Fibroblast of peridontal ligament (primary cell): ENCODE results near the gene ZNF319.

Source experiments
- DNase-seq: peaks from one replicate; pipeline ENCODE4 v3.0.0-alpha.2; 2010; ENCODE audit errors: extremely low read depth

ZNF319 gene

GRCh38 chr16:57977418-57978069 lies 22.9 kb downstream of the ZNF319 start:
- no peak for DNase-seq

DNA sequence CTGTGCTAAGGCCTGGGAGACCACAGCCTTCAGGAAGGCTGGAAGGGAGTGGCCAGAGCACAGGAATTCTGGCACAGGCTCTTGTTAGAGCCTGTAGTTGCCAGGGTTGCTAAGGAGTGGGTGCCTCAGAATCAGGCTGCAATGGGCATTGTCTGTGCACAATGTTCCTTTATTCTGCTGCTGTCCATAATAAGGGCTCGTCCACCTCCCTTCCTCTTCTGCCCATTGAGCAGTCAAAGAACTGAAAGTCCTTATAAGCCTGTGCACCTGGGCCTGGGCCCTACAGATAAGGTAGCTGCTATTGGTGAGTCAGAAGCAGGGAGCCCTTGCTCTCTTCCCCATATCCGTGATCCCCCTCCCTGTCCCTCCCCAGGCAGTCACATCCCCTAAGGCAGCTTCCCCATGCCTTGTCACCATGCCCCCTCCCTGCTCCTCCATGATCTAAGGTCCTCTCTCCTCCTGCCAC lies 24.1 kb downstream of the ZNF319 start:
- DNase-seq = no peak

GRCh38 chr16:57972306-57972705 lies 28.2 kb downstream of the ZNF319 start:
- DNase-seq = no peak

- DNase-seq = no peak
These were observed 28.6 kb downstream of the ZNF319 start for GRCh38 chr16:57971848-57972247.

GRCh38 chr16:57970970-57971369 lies 29.5 kb downstream of the ZNF319 start, which contains the start of gene CNGB1:
CNGB1 (minus strand) TSS chr16:57971128; CDS start chr16:57967286, 3,842 bp downstream.
- no peak for DNase-seq

GRCh38 chr16:57970319-57970718 lies 30.2 kb downstream of the ZNF319 start:
- DNase-seq = no peak

DNA sequence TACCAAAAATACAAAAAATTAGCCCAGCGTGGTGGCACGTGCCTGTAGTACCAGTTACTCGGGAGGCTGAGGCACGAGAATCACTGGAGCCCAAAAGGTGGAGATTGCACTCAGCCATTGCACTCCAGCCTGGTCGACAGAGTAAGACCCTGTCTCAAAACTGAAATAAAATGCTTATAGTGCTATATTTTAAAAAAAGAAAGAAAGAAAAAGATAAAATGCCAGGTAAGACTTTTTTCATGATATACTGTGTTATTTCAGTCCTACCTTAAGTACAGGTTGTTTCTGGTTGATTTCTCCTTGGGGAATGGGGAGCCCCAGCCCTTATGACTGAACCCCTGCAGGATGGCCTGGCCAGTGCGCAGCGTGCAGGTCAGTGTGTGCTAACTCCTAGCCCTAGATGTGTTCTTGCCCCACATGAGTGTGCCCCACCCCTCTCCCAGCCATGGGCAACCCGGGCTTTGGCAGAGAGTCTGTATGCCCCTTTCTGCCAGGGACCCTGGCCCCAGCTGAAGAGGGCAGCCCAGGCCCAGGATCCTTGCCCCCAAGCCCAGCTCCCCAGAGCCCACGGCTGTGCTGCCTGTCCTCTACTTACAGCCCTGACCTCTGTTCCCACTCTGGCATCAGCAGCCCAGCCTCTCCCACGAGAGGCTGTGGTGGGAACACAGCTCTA lies 30.9 kb downstream of the ZNF319 start:
- no peak for DNase-seq

DNA sequence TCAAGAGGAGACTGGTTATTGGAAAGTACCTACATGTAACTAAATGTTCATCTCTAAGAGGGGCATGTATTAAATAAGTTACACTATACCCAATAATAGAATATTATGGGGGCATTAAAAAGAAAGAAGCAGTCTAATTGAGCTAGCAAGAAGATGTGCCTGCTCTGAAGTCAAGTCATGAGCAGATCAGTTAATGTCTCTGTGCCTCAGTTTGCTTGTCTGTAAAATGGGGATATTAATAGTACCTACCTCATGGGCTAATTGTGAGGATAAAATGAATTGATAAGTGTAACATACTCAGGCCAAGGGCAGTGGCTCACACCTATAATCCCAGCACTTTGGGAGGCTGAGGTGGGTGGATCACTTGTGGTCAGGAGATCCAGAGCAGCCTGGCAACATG lies 32.6 kb downstream of the ZNF319 start:
- no peak for DNase-seq

DNA sequence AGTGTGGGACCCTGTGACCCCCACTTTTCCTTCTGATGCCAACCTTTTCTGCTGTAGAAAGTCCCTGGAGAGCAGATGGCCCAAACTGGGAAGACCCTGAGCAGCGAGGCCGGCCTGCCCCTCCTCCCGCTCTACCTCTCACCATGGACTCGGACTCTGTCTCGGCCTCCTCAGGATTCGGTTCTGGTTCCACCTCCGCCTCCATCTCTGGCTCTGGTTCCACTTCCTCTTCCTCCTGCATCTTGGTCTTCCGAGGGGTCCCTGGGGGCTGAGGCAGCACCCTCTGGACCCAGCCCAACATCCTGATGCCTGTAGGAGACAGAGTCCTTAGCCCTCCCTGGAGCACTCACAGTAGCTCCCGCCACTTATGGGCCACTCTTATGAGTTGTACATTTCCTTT lies 33.5 kb downstream of the ZNF319 start:
- no peak for DNase-seq

- DNase-seq = peak; percentile 53
These were observed 34.2 kb downstream of the ZNF319 start for GRCh38 chr16:57966204-57966771.

- no peak for DNase-seq
These were observed 36.2 kb downstream of the ZNF319 start for GRCh38 chr16:57964157-57964700.

GRCh38 chr16:57962756-57963155 lies 37.7 kb downstream of the ZNF319 start:
- no peak for DNase-seq

DNA sequence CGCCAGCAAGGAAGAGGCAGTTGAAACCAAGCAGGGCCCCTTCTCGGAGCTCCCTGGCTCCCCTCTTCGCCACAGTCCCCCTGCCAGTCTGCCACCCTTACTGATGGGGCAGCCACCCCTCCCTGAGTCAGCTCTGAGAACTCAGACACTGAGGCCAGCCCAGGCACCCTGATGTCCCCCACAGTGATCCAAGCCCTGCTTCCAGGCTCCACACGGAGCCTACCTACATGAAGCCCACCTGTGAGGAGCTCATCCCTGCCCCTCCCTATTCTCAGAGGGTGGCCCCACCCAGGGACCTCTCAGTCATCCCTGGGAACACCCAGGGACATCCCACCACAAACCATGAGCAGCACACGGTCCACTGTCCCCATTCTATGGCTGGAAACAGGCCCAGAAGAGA lies 38.4 kb downstream of the ZNF319 start:
- no peak for DNase-seq

GRCh38 chr16:57961538-57961937 lies 38.9 kb downstream of the ZNF319 start:
- no peak for DNase-seq

DNA sequence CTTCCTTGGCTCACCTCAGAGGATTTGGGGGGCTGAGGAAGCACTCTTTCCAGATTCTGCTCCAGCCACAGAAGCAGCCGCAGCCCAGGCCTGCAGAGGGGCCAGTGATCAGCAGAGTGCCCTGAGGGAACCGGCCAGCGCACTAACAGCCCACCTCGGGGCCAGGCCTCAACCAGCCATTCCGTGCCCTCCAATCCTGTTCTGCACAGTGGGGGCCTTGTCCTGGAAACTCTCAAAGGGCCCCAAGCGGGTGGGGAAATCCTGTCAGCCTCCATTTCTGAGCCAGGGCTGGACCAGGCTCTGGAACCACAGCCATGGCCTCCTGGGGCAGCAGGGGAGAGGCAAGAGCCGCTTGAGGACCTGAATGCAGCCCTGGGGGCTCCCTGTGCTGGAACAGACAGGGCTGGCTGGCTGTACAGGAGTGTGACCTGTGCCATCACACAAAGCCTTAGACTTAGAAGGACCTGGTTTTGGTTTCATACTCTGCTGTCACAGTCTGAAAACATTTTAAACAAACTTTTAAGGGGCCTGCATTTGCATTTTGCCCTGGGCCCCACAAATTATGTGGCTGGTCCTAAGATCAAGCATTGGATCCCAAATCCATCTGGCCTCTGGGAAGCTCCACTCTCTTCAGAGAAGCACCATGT lies 39.5 kb downstream of the ZNF319 start:
- DNase-seq = no peak

DNA sequence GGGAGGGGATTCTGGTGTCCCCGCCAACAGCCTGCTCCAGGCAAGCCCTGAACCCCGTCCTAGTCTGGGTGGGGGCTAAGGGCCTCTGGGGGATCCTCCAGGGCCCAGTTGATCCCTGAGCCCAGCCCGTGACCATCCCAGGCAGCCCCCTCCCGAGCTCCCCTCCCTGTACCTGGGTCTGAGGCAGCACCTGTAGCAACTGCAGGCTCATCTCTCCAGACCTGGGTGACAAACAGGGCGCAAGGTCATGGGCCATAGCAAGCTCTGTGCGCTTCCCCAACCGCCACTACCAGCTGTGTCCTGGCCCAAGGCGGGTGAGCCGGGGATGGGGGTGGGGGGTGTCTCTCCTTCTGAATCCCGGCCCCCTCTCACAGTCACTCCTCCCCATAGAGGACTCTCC lies 40.2 kb downstream of the ZNF319 start:
- no peak for DNase-seq

DNA sequence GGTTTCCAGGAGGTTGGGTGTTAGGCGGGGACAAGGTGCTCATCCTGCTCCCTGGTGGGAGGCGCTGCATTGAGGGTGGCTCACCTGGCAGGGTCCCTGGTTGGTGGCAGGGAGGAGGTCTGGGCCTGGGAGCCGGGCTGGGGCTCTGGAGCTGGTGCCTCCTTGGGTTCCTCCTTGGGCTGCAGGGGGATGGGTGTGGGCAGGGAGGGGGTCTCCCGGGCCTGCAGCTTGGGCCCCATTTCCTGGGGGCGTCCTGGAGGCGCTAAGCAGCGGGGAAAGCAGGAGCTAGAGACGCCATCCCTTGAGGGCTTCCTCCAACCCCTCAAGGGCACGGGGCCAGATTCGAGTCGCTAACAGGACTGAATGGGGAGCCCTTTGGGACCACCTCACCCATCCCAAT lies 40.7 kb downstream of the ZNF319 start:
- DNase-seq = no peak

DNA sequence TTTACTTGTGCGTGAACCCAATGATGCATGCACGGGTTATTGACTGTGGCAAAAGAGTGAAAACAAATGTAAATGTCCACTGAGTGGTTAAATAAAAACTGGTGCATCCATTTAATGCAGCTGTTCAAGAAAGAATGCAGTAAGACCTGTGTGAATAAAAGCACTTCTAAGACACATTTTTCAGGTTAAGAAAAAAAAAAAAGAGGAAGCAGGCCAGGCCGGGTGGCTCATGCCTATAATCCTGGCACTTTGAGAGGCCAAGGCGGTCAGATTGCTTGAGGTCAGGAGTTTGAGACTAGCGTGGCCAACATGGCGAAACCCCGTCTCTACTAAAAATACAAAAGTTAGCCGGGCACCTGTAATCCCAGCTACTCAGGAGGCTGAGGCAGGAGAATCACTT lies 41.4 kb downstream of the ZNF319 start:
- DNase-seq = no peak

DNA sequence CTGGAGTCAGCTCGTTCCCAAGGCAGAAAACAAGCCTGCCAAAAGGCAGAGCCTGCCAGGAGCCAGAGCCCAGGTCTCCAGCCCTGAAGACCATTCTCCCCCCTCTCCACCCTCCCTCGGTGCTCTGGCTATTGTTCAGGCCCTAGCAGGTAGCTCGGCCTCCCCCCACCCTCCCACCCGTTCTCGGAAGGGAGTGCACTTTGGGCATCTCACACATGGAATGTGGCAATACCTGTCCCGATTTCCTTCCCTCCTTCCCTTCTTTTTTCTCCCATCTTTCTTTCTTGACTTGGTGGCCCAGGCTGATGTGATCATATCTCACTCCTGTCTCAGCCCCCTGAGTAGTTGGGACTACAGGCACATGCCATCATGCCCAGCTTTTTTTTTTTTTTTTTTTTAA lies 41.9 kb downstream of the ZNF319 start:
- no peak for DNase-seq

DNA sequence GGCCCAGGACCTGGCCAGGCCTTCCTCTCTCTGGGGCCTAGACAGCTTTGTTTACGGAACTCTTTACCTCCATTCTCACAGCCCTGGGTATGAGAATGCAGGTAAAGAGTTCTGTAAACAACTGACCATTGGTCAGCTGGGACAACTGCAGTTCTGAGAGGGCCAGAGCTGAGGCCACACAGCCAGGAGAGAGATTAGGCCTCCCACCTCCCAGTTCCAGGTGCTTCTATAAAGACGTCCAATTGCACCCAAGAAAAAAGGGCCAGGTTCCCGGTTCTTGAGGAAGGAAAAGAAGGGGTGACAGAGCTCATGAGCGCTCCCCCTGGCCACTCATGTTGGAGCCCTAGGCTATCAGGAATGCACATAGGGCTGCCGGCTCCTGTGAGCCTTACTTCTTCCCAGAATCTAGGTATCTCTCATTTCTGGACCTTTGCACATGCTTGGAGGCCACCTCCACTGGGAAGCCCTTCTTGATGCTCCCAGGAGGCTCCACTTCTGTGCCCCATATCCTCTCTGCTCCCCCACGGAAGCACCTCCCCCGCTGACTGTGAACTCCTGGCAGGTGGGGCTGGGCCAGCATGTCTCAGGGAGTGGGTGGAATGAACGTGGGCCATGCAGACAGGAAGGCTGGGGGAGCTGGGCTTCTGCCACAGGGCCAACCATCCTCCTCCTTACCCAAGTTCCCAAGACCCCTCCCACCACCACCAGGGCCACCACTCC lies 42.6 kb downstream of the ZNF319 start:
- no peak for DNase-seq

DNA sequence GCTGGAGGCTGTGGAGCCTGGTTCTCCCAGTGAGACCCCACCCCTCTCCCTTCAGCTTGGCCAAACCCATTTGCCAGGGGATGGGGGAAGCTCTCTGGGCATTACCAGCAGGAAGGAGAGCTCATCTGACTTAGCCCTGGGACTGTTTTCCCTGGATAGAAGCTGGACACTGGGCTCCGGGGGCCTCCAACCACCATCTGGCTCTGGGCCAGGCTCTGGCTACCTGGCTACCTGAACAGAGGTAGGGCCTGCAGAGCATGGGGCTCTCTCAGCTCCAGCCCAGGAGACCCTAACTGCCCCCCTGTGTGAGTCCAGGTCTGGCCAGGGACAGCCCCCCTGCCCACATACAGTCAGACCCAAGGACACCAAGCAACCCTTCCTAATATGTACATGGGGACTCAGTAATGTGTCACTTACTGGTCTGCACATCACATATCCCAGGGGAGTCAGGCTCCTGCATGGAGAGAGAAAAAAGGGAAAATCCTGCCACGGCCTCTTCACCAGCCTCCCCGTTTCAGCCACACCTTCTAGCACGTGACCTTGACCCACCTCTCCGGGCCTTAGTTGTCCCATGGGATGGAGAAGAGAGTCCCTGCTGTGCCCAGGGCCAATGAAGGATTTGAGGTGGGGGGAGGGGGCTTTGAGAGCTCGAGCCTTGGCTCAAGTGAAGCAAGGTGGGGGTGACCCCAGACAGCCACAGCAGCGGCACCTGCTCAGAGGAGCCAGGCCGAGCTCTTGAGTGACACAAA lies 43.4 kb downstream of the ZNF319 start:
- no peak for DNase-seq
